K562 (cell line): ENCODE data around the gene POLRMT. TPM values are rescaled to one million over a fixed set of nuclear protein-coding genes. Genes with fewer than 3 reads are reported as not detected.

Experiments
- MGA ChIP-seq: fragments of 450-650 bp; IDR thresholded peaks from 2 replicates; pipeline ENCODE4 v1.6.1; 2016; ENCODE audit warnings: mild to moderate bottlenecking, moderate library complexity
- ZNF79 ChIP-seq: fragments of 250-450 bp; sonication (Bioruptor Pico); IDR thresholded peaks from 2 replicates; pipeline ENCODE4 v1.4.0; 2020; ENCODE audit warnings: low read depth, mild to moderate bottlenecking, moderate library complexity
- polyA plus RNA-seq, 8 experiments: library from polyadenylated mRNA; depleted of rRNA in 4 of 8; stranded (reverse) in 5 of 8; unstranded in 3 of 8; fragments of >200 nt; fragmentation: Nextera tagmentation in 2 of 8; fragmentation: Illumina TruSeq in 1 of 8; extraction: Ambion mirVana in 2 of 8; extraction: Trizol in 1 of 8; gene quantifications; 2 replicates each; pipeline versions ENCODE4 v1.2.1 to v1.2.3, GENCODE V29; 2011 to 2014; ENCODE audit warnings: inconsistent platforms in 1 of 8, missing spikeins in 1 of 8
- total RNA-seq, 7 experiments: library from RNA; depleted of rRNA in 6 of 7; stranded (reverse); fragments of >200 nt in 6 of 7; fragmentation: Illumina TruSeq in 2 of 7; extraction: Trizol in 2 of 7; gene quantifications; 2 replicates each; pipeline versions ENCODE4 v1.2.1 to v1.2.3, GENCODE V29; 2011 to 2021; ENCODE audit warnings: low replicate concordance in 1 of 7

The POLRMT gene
- total and polyA plus RNA-seq, 9 of the 15 experiments (the other 6 are each of a cell fraction or from before 2014, with no cell fraction given) = 30.3 to 144 (median 68.0) TPM

GRCh38 chr19:576768-577438 lies 56.4 kb downstream of the POLRMT start (continued):
- TF ChIP-seq MGA (no peak), ZNF79 (CRISPR knock-in tag) (no peak)
- TF ChIP-seq, all 486 proteins: peak for 3
